ENCODE data around the gene PSEN2. TPM values are rescaled to one million over a fixed set of nuclear protein-coding genes. Genes with fewer than 3 reads are reported as not detected.

Gene PSEN2
- total RNA-seq, 1 donor from 2014 or later, result 16.6 TPM

DNA sequence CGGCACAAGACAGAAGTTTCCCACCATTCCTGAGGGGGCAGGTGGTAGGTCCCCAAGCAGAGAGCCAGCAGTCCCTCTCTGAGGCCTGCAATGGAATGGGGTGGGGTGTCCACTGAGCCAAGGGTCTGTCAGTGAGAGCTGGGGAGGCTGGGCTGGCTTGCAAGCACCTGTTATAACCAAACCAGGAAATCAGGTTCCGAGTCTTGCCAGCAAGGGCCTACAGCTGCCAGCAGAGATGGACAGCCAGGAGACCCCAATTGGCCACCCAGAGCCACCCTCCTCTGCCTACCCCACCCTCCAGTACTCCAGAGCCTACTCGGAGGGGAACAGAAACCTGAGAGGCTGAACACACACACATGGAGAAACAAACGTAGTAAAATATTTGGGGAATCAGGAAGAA is 32.2 kb downstream of the PSEN2 start:
- H3K36me3 ChIP-seq, result peaks cover 34% of the 10 kb centered on the region
- H3K27me3 ChIP-seq (ENCODE audit: low read depth), result no peaks in the 10 kb centered on the region
- no peaks in the 10 kb centered on the region for H3K9me3 ChIP-seq (replicated peaks)
- no peak overlapping the region for H3K4me3 ChIP-seq
- TF ChIP-seq, protein P1, sequence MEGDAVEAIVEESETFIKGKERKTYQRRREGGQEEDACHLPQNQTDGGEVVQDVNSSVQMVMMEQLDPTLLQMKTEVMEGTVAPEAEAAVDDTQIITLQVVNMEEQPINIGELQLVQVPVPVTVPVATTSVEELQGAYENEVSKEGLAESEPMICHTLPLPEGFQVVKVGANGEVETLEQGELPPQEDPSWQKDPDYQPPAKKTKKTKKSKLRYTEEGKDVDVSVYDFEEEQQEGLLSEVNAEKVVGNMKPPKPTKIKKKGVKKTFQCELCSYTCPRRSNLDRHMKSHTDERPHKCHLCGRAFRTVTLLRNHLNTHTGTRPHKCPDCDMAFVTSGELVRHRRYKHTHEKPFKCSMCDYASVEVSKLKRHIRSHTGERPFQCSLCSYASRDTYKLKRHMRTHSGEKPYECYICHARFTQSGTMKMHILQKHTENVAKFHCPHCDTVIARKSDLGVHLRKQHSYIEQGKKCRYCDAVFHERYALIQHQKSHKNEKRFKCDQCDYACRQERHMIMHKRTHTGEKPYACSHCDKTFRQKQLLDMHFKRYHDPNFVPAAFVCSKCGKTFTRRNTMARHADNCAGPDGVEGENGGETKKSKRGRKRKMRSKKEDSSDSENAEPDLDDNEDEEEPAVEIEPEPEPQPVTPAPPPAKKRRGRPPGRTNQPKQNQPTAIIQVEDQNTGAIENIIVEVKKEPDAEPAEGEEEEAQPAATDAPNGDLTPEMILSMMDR (IDR thresholded peaks at IDR 0.05; ENCODE audit: borderline replicate concordance), result no peak
- H3K27ac ChIP-seq (replicated peaks), result no peak overlapping the region
- peaks cover 13% of the 10 kb centered on the region for H3K4me1 ChIP-seq
- no peak for DNase-seq
- intact Hi-C loops (cut with micrococcal nuclease), result no loop called here

DNA sequence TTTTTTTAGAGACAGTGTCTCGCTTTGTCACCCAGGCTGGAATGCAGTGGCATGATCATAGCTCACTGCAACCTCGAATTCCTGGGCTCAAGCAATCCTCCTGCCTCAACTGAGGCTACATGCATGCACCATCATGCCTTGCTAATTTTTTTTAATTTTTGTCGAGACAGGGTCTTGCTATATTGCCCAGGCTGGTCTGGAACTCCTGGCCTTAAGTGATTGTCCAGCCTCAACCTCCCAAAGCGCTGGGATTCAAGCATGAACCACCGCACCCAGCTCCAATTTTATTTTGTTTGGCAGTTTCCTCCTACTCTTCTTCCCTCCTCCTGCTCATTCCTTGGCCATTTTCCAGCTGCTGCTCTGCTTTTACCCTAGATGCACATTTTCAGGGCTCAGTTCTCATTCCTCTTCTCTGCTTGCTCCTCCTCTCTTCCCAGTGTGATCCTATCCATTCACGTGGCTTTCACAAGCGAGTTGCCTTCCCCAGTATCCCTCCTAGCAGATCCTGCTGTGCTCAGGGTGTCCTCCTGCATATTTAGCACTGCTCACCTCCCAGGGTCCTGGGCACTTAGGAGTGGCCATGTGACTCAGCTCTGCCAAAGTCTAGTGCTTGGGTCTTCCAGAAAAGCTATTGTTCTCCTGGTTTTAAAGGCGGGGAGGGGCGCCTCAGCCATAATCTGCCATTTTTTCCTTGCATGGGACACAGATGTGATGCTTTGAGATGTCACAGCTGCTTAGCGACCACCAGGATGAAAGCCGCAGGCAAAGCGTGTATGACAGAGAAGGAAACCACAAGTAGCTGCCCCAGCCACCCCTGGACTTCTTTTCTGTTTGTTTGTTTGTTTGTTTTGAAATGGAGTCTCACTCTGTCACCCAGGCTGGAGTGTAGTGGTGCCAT is 33.7 kb downstream of the PSEN2 start:
- intact Hi-C loops (cut with micrococcal nuclease), result no loop called here
- H3K27ac ChIP-seq (replicated peaks), result peak overlapping the region; percentile 23
- H3K4me1 ChIP-seq, result peaks cover 13% of the 10 kb centered on the region

DNA sequence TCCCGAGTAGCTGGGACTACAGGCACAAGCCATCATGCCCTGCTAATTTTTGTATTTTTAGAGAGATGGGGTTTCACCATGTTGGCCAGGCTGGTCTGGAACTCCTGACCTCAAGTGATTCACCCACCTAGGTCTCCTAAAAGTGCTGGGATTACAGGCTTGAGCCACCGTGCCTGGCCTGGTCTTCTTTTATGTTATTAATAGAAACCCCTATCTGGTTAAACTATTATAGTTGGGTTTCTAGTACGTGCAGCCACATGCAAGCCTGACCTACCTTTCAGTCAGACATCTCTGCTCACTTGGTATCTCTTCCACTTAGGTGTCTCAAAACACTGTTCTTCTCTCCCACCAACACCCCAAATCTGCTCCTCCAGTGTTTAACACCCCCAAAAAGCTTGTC is 34.4 kb downstream of the PSEN2 start:
- Histone ChIP-seq H3K9me3 (replicated peaks) (no peaks in the 10 kb centered on the region), H3K4me1 (peaks cover 13% of the 10 kb centered on the region), H3K4me3 (no peak overlapping the region), H3K27me3 (ENCODE audit: low read depth) (no peaks in the 10 kb centered on the region), H3K36me3 (peaks cover 14% of the 10 kb centered on the region), H3K27ac (replicated peaks) (peak overlapping the region; percentile 23)
- TF ChIP-seq, protein P1 (IDR thresholded peaks at IDR 0.05; ENCODE audit: borderline replicate concordance), result no peak
- no peak for DNase-seq
- intact Hi-C loops (cut with micrococcal nuclease), result no loop called here

More for the DNA sequence above, 33.7 kb downstream of the PSEN2 start:
- Histone ChIP-seq H3K27me3 (ENCODE audit: low read depth) (no peaks in the 10 kb centered on the region), H3K9me3 (replicated peaks) (no peaks in the 10 kb centered on the region), H3K36me3 (peaks cover 21% of the 10 kb centered on the region), H3K4me3 (no peak overlapping the region)
- TF ChIP-seq, protein P1 (IDR thresholded peaks at IDR 0.05; ENCODE audit: borderline replicate concordance), result no peak
- no peak for DNase-seq

DNA sequence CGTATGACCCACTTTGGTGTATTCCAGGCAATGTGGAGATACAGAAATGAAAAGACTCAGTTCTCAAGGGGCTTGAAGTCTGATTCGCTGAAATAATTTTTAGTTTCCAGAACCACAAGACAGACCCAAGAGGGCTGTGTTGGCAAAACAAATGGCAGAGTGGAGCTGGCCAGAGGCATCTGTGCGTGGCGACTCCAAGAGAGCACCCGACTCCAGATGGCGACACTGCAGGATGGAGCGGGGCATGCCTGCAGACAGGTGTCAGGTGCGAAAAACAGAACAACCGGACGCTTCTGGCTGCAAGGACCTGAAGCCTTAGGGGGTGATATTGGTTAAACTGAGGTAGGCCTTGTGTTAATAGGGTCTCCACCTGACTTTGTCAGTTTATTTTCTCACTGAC is 38.0 kb downstream of the PSEN2 start:
- H3K27me3 ChIP-seq (ENCODE audit: low read depth), result no peaks in the 10 kb centered on the region
- H3K36me3 ChIP-seq, result peaks cover 5% of the 10 kb centered on the region
- H3K4me1 ChIP-seq, result peaks cover 13% of the 10 kb centered on the region
- no peak for DNase-seq
- H3K27ac ChIP-seq (replicated peaks), result no peak overlapping the region
- TF ChIP-seq, protein P1 (IDR thresholded peaks at IDR 0.05; ENCODE audit: borderline replicate concordance), result no peak
- no peaks in the 10 kb centered on the region for H3K9me3 ChIP-seq (replicated peaks)
- no peak overlapping the region for H3K4me3 ChIP-seq
- intact Hi-C loops (cut with micrococcal nuclease), result no loop called here

DNA sequence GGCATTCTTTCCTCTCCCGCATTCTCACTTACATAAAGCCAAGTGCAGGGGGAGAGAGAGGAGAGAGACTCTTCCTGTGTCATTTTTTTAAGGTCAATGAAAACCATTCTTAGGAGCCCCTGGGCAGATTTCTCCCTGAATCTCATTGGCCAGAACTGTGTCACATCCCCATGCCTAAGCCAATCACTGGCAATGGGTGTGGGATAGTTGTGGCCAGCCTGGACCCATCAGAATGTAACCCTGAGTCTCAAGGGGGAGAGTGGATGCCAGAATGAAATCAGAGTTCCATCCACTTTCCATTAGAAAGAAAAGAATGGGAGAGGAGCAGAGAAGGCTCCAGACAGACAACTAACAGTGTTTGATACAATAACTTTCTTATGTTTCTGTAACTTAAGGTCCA is 38.5 kb downstream of the PSEN2 start:
- TF ChIP-seq, protein P1 (IDR thresholded peaks at IDR 0.05; ENCODE audit: borderline replicate concordance), result no peak
- H3K27ac ChIP-seq (replicated peaks), result no peak overlapping the region
- peaks cover 11% of the 10 kb centered on the region for H3K4me1 ChIP-seq
- H3K4me3 ChIP-seq, result no peak overlapping the region
- DNase-seq, result no peak
- H3K9me3 ChIP-seq (replicated peaks), result no peaks in the 10 kb centered on the region
- H3K27me3 ChIP-seq (ENCODE audit: low read depth), result no peaks in the 10 kb centered on the region
- intact Hi-C loops (cut with micrococcal nuclease), result no loop called here
- peaks cover 5% of the 10 kb centered on the region for H3K36me3 ChIP-seq
